ENCODE results near the gene ALOX15. TPM values are rescaled to one million over a fixed set of nuclear protein-coding genes. Genes with fewer than 3 reads are reported as not detected.
A peak's percentile ranks its signal among the peaks of the same experiment; 100 is the strongest.

The ALOX15 gene
- total RNA-seq, 4 donors from 2014 or later, result 0.30 TPM; not detected in 3

DNA sequence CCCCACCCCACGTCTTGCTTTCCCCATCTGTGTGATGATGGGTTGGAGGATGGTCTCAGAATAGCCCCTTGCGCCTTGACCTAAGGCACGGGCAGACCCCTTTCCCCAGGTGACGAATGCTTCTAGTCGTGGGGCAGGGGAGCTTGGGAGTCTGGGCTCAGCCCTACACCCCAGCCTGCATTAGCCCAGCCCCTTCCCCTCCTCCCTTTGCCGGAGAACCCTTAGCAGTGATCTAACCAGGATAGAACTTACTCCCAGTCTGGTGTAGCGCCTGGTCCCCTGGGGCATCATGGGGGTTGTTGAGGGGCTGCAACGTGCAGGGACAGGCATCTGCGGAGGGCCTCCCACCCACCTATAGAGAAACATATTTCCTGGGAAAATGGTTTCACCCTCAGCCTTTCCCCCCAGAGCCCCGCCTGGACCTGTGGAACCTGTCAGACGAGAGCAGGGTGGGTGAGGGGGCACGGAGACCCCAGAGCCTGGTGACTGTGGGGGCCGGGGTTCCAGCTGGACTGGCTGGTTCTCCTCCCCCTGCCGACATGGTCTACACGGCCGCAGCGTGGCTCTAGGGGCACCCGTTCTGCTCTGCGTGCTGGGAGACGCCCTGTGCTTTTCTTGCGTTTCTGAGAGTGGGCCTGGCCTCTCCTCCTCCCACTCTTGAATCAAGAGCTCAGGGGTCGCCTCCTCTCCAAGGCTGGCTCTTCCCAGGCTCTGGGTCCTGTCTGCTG is 52.4 kb downstream of the ALOX15 start:
- TF ChIP-seq, protein P1, sequence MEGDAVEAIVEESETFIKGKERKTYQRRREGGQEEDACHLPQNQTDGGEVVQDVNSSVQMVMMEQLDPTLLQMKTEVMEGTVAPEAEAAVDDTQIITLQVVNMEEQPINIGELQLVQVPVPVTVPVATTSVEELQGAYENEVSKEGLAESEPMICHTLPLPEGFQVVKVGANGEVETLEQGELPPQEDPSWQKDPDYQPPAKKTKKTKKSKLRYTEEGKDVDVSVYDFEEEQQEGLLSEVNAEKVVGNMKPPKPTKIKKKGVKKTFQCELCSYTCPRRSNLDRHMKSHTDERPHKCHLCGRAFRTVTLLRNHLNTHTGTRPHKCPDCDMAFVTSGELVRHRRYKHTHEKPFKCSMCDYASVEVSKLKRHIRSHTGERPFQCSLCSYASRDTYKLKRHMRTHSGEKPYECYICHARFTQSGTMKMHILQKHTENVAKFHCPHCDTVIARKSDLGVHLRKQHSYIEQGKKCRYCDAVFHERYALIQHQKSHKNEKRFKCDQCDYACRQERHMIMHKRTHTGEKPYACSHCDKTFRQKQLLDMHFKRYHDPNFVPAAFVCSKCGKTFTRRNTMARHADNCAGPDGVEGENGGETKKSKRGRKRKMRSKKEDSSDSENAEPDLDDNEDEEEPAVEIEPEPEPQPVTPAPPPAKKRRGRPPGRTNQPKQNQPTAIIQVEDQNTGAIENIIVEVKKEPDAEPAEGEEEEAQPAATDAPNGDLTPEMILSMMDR (IDR thresholded peaks at IDR 0.05), result no peak
- no peak for TF ChIP-seq POLR2A (IDR thresholded peaks at IDR 0.05)
- 43 to 64% methylated on average over 10 to 14 of the region's 22 CpGs for WGBS, 2 donors
- peaks cover 2 to 36% (median 8%) of the 10 kb centered on the region in 3 donors for H3K4me1 ChIP-seq
- DNase-seq, result no peak
- intact Hi-C loops (cut with DNase I), result no loop called here
- H3K4me3 ChIP-seq, result no peak overlapping the region
- no peaks in the 10 kb centered on the region for H3K9me3 ChIP-seq
- H3K36me3 ChIP-seq, result no peaks in the 10 kb centered on the region
- H3K27me3 ChIP-seq, result peaks cover 0 to 66% (median 5%) of the 10 kb centered on the region in 4 donors
- peak overlapping the region in 2 of 4 donors; percentile 19 to 87 for H3K27ac ChIP-seq

DNA sequence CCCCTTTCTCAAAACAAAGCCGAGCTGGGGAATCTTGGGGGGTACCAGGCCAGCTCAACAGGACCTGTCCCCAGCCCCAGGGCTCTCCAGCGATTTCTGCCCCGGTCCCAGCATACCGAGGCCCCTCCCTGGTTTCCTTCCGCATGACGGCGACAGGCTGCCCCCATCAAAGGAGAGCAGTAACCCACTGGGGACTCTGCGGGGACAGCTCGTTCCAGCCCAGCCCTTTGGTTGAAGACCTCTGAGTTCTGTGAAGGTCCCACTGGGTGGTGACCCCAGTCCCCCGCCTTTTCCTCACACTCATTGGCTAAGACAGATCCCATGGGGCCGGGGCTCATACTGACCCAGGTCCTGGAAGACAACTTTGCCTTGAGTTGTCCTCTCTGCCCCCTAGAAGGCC is 53.1 kb downstream of the ALOX15 start:
- TF ChIP-seq, protein P1 (IDR thresholded peaks at IDR 0.05), result no peak
- no peak for TF ChIP-seq POLR2A (IDR thresholded peaks at IDR 0.05)
- WGBS, 2 donors, result 65 to 77% methylated on average over 4 to 5 of the region's 11 CpGs
- Histone ChIP-seq H3K4me3 (no peak overlapping the region), H3K9me3 (no peaks in the 10 kb centered on the region), H3K27ac (peak overlapping the region; percentile 38 to 87 (median 56)), H3K27me3 (peaks cover 0 to 72% (median 10%) of the 10 kb centered on the region in 4 donors), H3K36me3 (no peaks in the 10 kb centered on the region), H3K4me1 (peaks cover 6 to 40% (median 12%) of the 10 kb centered on the region in 3 donors)
- no peak for DNase-seq
- intact Hi-C loops (cut with DNase I), result no loop called here

DNA sequence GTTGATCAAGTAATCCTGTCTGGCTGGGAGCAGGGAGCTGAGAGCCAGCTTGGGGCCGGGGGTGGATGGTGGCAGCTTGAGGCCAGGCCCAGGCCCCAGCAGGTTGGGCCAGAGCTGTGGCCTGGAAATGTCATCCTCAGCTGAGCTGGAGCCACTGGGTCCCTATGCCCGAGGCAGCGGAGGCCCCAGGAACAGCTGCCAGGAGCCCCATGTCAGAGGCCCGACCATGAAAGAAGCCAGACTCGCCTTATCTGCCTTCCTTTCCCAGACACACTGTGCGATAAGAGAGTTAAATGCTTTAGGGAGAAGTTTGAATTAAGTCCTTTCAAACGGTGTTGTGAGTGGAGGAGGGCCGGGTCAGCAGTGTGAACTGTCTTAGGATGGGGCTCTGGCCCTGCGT is 53.7 kb downstream of the ALOX15 start:
- H3K27me3 ChIP-seq, result peaks cover 0 to 78% (median 11%) of the 10 kb centered on the region in 4 donors
- peaks cover 6 to 39% (median 12%) of the 10 kb centered on the region in 3 donors for H3K4me1 ChIP-seq
- intact Hi-C loops (cut with DNase I), result no loop called here
- no peak overlapping the region for H3K4me3 ChIP-seq
- DNase-seq, result no peak
- TF ChIP-seq POLR2A (IDR thresholded peaks at IDR 0.05), result no peak
- TF ChIP-seq, protein P1 (IDR thresholded peaks at IDR 0.05), result no peak
- no peaks in the 10 kb centered on the region for H3K36me3 ChIP-seq
- 64 to 83% methylated on average over 7 to 8 of the region's 9 CpGs for WGBS, 2 donors
- no peaks in the 10 kb centered on the region for H3K9me3 ChIP-seq
- peak overlapping the region; percentile 38 to 87 (median 56) for H3K27ac ChIP-seq

DNA sequence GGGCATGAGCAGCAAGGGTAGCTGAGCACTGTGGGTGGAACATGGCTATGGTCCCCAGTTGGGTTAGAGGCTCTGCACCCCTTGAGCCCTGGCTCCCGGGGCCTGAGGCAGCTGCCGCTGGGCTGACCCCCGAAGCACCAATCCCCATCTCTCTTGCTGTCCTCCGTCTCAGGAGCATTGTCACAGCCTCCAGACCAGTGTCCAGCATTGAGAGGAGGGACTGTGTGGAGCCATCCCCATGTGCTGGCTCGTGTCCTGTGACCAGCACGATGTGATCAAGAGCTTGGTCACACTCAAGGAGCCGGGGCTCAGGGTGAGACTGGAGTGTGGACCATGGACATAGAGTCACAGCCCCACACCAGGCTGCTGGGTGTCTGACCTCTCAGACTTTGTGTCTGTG is 54.3 kb downstream of the ALOX15 start:
- 88% methylated on average over 4 of the region's 7 CpGs; no CpG with 5 or more reads in 1 of the 2 donors for WGBS, 2 donors
- Histone ChIP-seq H3K27ac (peak overlapping the region; percentile 38 to 87 (median 56)), H3K9me3 (no peaks in the 10 kb centered on the region), H3K36me3 (no peaks in the 10 kb centered on the region), H3K27me3 (peaks cover 0 to 84% (median 11%) of the 10 kb centered on the region in 4 donors), H3K4me1 (peaks cover 6 to 37% (median 12%) of the 10 kb centered on the region in 3 donors), H3K4me3 (no peak overlapping the region)
- TF ChIP-seq, protein P1 (IDR thresholded peaks at IDR 0.05), result no peak
- TF ChIP-seq POLR2A (IDR thresholded peaks at IDR 0.05), result no peak
- intact Hi-C loops (cut with DNase I), result no loop called here
- DNase-seq, result no peak

DNA sequence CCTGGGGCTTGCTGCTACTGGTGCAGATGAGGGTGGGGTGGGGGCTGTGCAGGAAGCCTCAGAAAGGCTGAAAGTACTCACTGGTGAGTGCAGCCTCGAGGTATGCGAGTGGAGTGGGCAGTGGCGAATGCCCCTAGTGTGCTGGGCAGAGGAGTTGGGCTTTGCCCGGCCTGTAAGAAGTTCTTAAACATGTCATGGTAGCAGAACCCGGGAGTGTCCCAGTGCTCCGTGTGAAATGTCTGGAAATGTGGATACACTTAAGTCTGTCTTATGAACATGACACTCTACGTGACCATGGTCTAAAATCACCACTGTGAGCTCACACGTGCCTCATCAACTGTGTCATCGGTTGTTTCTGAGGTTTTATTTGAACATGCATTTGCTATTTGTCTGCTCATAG is 55.4 kb downstream of the ALOX15 start:
- Histone ChIP-seq H3K27me3 (peaks cover 0 to 86% (median 11%) of the 10 kb centered on the region in 4 donors), H3K9me3 (no peaks in the 10 kb centered on the region), H3K36me3 (no peaks in the 10 kb centered on the region), H3K4me3 (peak overlapping the region in 1 of 4 donors; percentile 57), H3K27ac (peak overlapping the region in 3 of 4 donors; percentile 77 to 87 (median 87)), H3K4me1 (peaks cover 6 to 25% (median 12%) of the 10 kb centered on the region in 3 donors)
- no peak for DNase-seq
- no peak for TF ChIP-seq POLR2A (IDR thresholded peaks at IDR 0.05)
- TF ChIP-seq, protein P1 (IDR thresholded peaks at IDR 0.05), result no peak
- intact Hi-C loops (cut with DNase I), result no loop called here
- 86 to 91% methylated on average over 5 to 9 of the region's 9 CpGs for WGBS, 2 donors

Data from esophagus squamous epithelium (tissue), 5 donors.